ENCODE results near the gene EIF3F. TPM values are rescaled to one million over a fixed set of nuclear protein-coding genes. Genes with fewer than 3 reads are reported as not detected.
A peak's percentile ranks its signal among the peaks of the same experiment; 100 is the strongest.

The EIF3F gene
- total RNA-seq, 4 donors from 2014 or later: 335 to 691 (median 463) TPM

- H3K27me3 ChIP-seq: peaks cover 12% of the 10 kb centered on the region
- no peak for TF ChIP-seq POLR2AphosphoS5 (IDR thresholded peaks at IDR 0.05)
- TF ChIP-seq CTCF (IDR thresholded peaks at IDR 0.05): no peak
- no peak for TF ChIP-seq POLR2A (IDR thresholded peaks at IDR 0.05)
- no peak for TF ChIP-seq EP300 (IDR thresholded peaks at IDR 0.05)
- H3K27ac ChIP-seq: no peak overlapping the region
- H3K36me3 ChIP-seq: no peaks in the 10 kb centered on the region
- no peaks in the 10 kb centered on the region for H3K9me3 ChIP-seq
- peaks cover 26% of the 10 kb centered on the region for H3K4me1 ChIP-seq
- H3K4me3 ChIP-seq: no peak overlapping the region
- WGBS: 32% methylated on average over 17 of the region's 20 CpGs
- peak in 1 of 2 donors; percentile 40 for DNase-seq (ENCODE audit: low spot score in 2 of 2)
Observed at GRCh38 chr11:8032576-8033304, 45.6 kb downstream of the EIF3F start.

- no peak overlapping the region for H3K27ac ChIP-seq
Observed at GRCh38 chr11:8033305-8034105, 46.4 kb downstream of the EIF3F start.

GRCh38 chr11:8034106-8034585, 47.0 kb downstream of the EIF3F start:
- no peak for DNase-seq (ENCODE audit: low spot score in 2 of 2)
- Histone ChIP-seq H3K36me3 (no peaks in the 10 kb centered on the region), H3K27ac (peak overlapping the region; percentile 32), H3K4me3 (no peak overlapping the region), H3K9me3 (no peaks in the 10 kb centered on the region), H3K4me1 (peaks cover 26% of the 10 kb centered on the region), H3K27me3 (peaks cover 15% of the 10 kb centered on the region)
- 57% methylated on average over 3 of the region's 3 CpGs for WGBS
- TF ChIP-seq CTCF (IDR thresholded peaks at IDR 0.05): no peak
- TF ChIP-seq EP300 (IDR thresholded peaks at IDR 0.05): no peak
- TF ChIP-seq POLR2AphosphoS5 (IDR thresholded peaks at IDR 0.05): no peak
- no peak for TF ChIP-seq POLR2A (IDR thresholded peaks at IDR 0.05)

More at GRCh38 chr11:8033305-8034105, 46.4 kb downstream of the EIF3F start:
- Histone ChIP-seq H3K9me3 (no peaks in the 10 kb centered on the region), H3K36me3 (no peaks in the 10 kb centered on the region), H3K4me1 (peaks cover 26% of the 10 kb centered on the region), H3K27me3 (peaks cover 15% of the 10 kb centered on the region), H3K4me3 (no peak overlapping the region)
- WGBS: 40% methylated on average over 19 of the region's 19 CpGs
- DNase-seq (ENCODE audit: low spot score in 2 of 2): peak; percentile 90 to 93
- TF ChIP-seq POLR2AphosphoS5 (IDR thresholded peaks at IDR 0.05): no peak
- peak; percentile 80 to 93 for TF ChIP-seq CTCF (IDR thresholded peaks at IDR 0.05)

GRCh38 chr11:8034604-8035190, 47.6 kb downstream of the EIF3F start:
- H3K4me3 ChIP-seq: no peak overlapping the region
- H3K36me3 ChIP-seq: no peaks in the 10 kb centered on the region
- DNase-seq (ENCODE audit: low spot score in 2 of 2): peak in 1 of 2 donors; percentile 44
- H3K27me3 ChIP-seq: peaks cover 15% of the 10 kb centered on the region
- WGBS: 49% methylated on average over 5 of the region's 5 CpGs
- TF ChIP-seq POLR2AphosphoS5 (IDR thresholded peaks at IDR 0.05): no peak
- TF ChIP-seq POLR2A (IDR thresholded peaks at IDR 0.05): no peak
- TF ChIP-seq EP300 (IDR thresholded peaks at IDR 0.05): no peak
- TF ChIP-seq CTCF (IDR thresholded peaks at IDR 0.05): no peak
- peaks cover 26% of the 10 kb centered on the region for H3K4me1 ChIP-seq
- no peaks in the 10 kb centered on the region for H3K9me3 ChIP-seq
- H3K27ac ChIP-seq: peak overlapping the region; percentile 32

All from suprapubic skin (tissue), 4 donors.